ENCODE measurements around the gene PQBP1.
A peak's percentile ranks its signal among the peaks of the same experiment; 100 is the strongest.

Gene PQBP1

DNA sequence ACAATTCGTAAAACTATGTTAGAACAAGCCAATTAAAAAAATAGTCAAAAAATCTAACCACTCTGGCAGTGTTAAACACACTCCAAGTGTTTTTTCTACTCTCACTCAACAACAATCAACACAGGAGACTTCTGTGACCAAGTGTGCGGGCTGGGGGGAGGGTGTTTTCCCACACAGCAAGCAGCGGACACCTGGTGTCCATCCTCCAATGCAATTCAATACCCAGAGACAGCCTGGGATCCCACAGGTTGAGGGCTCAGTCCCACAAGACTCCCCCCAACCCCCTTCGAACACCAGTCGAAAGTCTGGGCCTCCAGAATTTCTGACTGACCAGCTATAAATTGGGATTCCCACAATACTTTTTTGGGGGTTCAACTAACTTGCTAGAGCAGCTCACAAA lies 29.4 kb downstream of the PQBP1 start:
- no peak for DNase-seq

DNA sequence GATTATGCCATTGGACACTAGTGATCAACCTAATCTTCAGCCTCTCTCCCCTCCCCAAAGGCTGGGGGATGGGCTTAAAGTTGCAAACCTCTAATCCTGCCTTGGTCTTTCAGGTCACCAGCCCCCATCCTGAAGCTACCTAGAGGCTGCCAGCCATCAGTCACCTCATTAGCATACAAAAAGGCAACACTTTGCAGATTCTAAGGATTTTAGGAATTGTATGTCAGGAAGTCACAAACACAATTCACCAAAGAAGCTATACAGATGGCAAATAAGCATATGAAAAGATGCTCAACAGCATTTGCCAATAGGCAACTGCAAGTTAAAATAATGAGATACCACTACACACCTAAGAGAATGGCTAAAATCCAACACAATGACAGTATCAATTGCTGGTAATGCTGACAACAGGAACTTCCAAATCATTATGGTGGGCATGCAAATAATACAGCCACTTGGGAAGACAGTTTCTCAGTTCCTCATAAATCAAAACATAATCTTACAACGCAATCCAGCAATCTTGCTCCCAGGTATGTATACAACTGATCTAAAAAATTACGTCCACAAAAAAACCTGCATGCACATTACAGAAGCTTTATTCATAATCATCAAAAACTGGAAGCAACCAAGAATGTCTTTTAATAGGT lies 30.1 kb downstream of the PQBP1 start:
- DNase-seq, result no peak

DNA sequence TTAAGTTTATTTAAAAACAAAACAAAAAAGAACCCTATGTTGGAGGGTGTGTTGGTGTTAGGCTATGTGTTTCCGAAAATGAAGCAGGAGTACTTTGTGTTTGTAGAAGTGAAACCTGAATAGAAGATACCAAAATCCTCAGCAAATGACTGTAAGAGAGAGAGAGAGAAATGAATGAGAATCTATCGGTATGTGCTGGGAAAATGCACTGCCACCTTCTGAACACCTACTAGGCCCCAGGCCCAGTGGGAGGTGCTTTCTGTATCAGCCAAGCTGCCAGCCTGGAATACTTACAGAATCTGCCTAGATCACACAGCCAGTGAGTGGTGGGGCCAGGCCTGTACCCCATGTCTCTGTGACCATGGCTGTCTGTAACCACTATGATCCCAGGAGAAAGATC lies 36.0 kb downstream of the PQBP1 start:
- DNase-seq, result no peak

DNA sequence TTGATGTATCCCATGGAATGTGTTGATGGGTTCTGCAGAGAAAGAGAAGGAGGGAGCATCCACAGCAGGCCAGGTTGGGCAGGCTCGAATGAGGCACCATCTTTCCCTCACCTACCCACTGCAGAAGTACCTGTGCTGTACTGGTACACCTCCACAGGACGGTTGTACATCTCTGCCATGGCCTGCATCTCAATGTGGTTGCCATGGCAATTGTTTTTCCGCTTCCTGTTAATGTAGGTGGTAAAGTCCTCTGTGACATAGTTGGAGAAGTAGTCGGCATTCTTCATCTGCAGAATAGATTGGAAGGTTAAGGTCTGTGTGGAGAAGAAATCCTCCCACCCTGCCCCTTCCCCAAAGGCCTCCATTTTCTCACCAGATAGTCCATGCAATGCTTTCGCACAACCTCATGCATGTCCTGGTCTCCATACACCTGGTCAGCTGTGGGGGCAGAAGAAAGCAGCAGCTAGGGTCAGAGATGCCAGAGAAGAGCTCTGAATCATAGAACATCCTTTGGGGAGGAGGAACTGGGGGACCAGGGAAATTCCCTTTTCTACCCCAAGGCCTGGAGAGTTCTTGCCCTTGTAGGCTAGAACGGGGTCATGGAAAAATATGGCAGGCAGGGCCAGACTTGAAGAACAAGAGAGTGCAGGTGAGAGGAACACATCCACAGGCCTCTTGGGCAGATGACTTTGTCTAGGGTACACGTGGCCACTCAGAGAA lies 37.0 kb downstream of the PQBP1 start:
- no peak for DNase-seq

DNA sequence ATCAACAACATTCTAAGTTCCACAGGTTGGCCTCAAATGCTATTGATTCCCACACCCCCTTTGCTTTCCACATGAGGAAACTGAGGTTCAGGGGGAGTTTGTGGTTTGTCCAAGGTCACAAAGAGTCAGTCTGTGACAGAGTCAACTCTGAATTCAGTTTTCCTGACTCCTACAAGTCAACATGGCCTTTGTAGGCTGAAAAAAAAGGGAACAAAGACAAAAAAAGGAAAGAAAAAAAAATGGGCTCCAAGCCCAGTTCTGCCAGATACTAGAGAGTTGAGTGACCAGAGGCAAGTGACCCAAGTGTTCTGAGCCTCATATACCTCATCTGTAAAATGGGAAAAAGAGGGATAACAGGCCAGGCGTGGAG lies 37.6 kb downstream of the PQBP1 start:
- no peak for DNase-seq

DNA sequence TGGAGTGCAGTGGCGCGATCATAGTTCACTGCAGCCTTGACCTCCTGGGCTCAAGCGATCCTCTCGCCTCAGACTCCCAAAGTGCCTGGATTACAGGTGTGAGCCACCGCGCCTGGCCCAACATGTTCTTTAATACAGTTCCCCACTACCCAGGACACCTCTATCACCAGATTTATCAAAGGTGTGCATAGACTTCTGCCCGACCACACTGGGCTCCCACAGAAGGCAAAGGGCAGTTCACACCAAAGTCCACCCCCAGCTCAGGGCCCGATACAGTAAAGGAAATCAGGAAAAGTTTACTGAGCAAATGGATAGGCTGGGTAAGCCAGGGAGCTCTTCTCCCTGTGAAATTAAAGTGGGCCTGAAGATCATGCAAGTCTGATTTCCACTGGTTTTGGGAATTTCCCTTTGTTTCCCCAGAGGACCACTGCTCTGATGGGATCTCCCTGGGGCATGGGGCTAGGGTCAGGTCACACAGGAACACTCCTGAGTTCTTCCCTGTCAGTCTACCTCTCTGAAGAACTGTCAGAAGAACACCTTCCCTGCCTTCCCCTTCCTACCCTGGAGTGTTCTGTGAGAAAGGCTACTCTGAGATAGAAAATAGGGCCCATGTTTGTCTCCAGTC lies 38.8 kb downstream of the PQBP1 start:
- no peak for DNase-seq

DNA sequence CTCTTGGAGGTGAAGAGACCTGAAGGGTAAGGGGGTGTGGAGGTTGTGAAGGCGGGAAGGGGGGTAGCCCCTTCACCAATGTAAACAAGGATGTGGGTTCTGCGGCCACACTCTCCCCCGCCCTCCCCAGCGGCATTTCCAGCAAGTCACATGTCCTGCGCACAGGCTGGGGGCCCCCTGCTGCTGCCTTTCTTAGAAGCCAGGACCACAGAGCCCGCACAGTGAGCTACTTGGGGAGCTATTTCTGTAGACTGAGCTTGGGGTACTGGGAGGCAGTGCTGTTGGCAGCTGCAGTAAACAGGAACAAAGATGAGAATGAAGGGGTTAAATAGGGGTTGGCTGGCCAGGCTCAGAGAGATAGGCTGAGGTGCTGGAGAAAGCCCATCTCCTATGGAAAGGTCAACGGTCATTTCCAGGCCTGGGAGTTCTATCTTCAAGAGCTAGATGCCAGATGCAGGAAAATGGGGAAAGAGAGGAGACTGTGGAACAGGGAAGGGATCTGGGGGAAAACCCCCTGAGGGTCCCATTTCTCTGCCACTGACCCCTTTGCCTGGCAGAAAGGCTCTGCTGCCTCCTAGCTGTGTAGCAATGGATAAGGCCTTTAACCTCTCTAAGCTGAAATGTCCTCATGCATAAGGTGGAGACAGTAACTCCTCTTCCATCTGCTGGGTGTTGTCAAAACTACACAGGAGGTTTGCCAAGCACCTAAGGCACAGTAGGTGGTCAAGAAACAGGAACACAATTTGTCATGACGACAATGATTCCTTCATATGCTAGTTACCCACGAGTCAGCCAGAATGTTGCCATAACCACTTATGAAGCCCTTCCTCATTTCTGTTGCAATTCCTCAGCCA lies 39.6 kb downstream of the PQBP1 start:
- no peak for DNase-seq

DNA sequence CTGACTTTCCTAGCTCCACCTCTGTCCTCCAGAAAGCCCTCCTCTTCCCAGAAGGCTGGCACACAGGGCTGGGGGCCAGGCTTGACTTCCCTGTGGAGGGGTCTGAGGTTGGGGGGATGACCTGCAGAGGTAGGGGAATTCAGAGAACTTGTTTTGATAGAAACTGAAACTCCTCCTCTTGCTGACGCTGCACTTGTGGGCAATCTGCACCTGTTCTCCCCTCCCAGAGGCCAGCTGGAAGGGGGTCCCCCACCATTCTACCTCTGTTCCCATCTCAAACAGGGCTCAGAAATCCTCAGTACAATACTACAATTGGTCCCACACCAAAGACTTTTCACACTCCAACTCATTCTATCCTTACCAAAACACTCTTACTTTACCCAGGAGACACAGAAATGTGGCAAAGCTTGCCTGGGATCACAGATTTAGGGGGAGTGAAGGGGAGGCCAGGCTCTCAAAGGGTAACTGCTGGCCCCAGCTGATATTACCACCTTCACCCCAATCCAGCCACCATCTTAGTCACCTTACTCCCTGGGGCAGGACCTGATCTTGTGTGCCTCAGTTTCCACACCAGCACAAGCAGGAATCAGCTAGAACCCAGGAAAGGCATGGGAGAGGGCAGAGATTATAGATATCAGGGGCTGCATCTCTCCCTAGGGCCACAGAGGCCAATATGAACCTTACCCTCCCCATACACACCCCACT lies 41.1 kb downstream of the PQBP1 start:
- no peak for DNase-seq

DNA sequence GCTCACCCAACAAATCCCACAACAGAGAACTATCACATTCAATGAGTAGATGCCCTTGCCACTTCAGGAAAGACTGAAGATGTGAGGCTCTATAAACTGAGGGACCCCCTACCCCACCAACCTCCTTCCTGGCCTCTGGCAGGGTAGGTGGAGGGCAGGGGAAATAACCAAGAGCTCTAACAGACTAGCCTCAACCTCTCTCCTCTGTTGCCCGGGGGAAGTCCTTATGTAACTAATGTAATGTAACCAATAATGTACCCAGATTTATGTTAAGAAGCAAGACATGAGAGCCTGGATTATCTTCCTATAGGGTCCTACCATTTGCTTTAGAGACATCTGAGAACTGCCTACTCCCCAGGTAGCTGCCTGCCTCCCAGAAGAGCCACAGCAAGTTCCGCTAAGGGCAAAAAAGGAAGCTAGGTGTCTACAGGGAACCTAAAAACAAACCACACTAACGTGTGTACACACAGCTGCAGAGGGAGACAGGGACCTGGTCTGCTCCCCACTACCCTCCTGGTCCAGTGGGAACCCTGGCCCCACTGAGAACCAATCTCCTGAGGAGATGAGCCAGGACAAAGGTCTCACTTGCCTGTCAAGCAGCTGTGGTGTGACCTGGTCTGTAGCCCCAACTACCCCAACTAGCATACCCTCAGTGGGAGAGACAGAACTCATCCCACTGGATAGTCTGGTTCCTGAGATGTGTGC lies 41.9 kb downstream of the PQBP1 start:
- no peak for DNase-seq

DNA sequence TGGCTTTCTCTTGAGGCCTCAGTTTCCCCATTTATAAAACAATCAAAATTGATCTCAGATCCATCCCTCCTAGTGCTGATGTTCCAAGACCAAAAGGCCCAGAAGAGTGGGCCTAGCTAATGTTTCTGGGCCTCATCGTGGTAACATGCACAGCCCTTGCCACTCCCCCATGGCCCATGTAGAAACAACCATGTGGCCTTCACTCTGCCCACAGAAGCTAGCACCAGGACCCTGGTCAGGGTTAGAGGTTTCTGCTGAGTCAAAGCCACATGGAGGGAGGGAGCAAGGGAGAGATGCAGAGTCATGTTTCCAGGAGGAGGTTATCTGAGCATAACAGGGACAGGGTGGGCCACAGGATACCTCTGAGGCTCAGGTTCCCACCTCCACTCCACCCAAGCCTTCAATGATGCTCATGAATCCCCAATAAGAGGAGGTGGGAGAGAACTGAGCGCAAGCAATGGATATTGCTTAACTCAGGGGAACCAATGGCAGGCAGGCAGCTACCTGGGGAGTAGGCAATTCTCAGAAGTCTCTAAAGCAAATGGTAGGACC lies 42.8 kb downstream of the PQBP1 start:
- DNase-seq, result no peak

DNA sequence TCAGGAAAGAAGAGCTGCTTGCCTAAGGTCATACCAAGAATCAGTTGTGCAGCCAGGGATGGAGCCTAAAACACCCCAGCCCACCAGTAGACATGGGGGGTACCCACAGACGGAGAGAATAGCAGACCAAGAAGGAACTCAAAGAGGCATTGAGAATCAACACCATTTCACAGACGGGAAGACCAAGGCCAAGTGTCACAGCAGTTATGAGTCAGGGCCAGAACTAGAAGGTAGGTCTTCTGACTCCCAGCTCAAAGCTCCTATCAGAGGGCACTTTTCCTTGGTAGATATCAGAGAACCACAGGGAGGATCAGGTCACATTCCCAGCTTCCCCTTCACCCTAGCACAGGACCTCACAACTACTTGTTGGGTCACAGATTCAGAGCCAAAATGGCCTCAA lies 45.2 kb downstream of the PQBP1 start:
- DNase-seq, result no peak

DNA sequence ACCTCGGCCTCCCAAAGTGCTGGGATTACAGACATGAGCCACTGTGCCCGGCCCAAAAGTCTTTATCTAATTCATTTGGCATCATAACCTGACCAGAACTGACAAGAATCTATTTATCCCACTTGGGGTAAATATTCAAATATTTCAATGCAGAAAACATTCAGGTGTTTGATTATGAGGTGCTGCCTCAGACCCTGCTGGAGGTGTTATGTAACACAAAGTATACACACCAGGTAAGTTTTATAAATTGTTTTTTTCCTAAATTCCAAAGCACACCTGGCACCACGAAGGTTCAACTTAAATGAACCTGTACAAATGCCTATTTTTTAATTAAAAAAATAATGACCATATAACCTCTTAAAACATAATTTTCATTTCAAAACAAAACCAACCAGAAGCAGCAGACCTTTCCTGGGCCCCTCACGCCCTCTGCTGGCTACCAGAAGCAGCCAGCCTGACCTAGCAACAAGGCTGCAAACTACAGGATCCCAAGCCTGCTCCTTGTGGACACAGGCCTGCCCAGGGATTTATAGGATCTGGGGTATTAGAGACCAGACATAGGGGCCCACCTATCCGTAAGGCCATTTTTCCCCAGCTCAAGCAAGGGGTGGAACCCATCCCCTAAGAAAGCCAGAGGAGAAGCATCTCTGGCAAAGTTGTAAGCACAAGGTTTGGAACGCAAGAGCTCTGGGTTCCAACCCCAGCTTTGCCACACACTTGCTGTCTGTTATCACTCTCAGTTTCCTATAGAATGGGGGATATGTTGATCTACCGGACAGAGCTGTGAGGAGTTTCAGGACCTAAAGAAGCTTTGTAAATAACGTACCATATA lies 48.0 kb downstream of the PQBP1 start:
- peak; percentile 0 for DNase-seq

DNA sequence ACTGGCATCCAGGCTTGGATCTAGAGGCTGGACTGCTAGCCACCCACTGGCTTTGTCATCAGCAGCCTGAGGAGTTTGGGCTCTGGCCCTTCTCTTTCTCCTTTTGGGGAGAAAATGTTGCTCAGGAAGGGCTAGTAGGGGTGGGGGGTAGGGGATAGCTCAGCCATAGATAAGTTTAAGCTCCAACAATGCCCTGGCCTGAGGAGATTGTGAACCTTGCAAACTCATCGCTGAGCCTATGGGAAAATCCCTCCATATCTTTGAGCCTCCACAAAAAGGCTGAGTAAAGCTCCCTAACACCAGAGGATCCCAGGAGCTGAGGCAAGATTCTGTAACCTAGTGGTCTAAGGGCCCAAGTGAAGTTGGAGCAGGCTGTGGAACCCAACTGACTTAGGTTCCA lies 50.9 kb downstream of the PQBP1 start:
- DNase-seq, result no peak

All from NCI-H1436 treated with DMSO at 0.1 percent for 48 hours (cell line).